Lower leg skin (tissue), 3 donors: ENCODE data around the gene ATAD2B.

Experiments used
- CTCF ChIP-seq, 3 donors: fragments of 450-650 bp; IDR thresholded peaks; one replicate each; pipeline ENCODE4 v1.5.1; 2016; ENCODE audit warnings: antibody characterized with exemption in 3 of 3, mild to moderate bottlenecking in 3 of 3, moderate library complexity in 2 of 3
- POLR2A ChIP-seq, 2 donors: fragments of 450-650 bp; IDR thresholded peaks; one replicate each; pipeline ENCODE4 v1.6.1; 2016 to 2017; ENCODE audit warnings: antibody characterized with exemption in 2 of 2, mild to moderate bottlenecking in 1 of 2, moderate library complexity in 1 of 2

GRCh38 chr2:23751747-23752265 is 175.1 kb downstream of the ATAD2B start:
- TF ChIP-seq POLR2A (IDR thresholded peaks at IDR 0.05) = no peak
- no peak for TF ChIP-seq CTCF (IDR thresholded peaks at IDR 0.05)
